SKM-1 treated with dmso at 0.1 percent for 144 hours (cell line): Measurements from ENCODE around the gene MTURN.
A peak's percentile ranks its signal among the peaks of the same experiment; 100 is the strongest.
"Not testable (repeated sequence)": the region's sequence is repeated elsewhere in the genome, so short reads cannot be mapped to it uniquely, and the experiment has no call there.

Experiments used
- DNase-seq: peaks from one replicate; lab custom pipeline; 2025; ENCODE audit not compliant: unreplicated experiment; lab: John Stamatoyannopoulos, UW

MTURN gene

DNA sequence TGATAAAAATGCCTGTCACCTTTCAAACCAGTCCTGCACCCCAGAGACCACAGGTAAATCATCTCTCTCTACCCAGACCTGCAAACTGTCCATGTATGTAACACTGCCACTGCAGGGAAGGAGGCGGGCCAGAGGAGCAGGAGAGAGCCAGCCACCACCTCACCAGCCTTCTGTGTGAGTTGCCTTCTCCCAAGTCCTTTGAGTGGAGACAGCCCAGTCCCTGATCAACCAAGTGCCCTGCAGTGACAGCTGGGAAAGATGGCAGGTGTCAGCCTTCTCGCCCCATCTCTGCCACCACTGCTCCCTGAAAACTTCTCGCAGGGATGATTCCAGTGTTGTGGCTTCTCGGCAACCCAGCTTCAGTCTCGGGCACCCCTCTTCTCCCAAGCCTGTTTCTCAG is 42.4 kb downstream of the MTURN start:
- no peak for DNase-seq

DNA sequence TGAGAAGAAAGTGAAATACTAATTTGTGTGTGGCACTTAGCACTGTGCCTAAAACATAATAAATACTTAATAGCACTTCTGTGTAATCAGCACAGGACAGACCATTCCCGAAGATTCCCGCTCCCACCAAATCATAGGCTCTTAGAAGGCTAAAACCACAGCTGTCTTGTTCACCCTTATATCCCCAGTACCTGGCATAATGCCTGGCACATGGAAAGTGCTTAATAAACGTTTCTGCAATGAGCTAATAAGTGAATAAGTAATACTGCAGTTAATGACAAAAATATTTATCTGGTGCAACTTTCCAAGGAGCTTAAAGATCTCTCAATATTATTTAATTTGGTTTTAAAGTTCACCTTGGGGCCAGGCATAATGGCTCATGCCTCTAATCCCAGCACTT is 43.2 kb downstream of the MTURN start:
- DNase-seq, result no peak

GRCh38 chr7:30178748-30179436 is 44.1 kb downstream of the MTURN start:
- no peak for DNase-seq

GRCh38 chr7:30180718-30181117 is 45.9 kb downstream of the MTURN start:
- no peak for DNase-seq

DNA sequence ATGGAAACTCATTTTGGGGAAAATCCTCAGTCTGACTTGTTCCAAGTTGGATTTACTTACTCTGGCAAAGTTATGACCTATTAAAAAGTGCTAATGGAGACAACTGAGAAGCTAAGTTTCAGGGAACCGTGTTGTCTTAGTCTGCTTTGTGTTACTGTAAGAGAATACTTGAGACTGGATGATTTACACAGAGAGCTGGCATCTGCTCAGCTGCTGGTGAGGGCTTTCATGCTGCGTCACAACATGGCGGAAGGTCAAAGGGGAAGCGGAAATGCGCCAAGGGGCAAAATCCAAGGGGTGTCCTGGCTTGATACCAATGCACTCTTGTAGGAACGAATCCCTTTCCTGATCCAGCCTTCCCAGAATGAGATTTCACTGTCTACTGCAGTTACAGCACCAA is 46.4 kb downstream of the MTURN start:
- no peak for DNase-seq

DNA sequence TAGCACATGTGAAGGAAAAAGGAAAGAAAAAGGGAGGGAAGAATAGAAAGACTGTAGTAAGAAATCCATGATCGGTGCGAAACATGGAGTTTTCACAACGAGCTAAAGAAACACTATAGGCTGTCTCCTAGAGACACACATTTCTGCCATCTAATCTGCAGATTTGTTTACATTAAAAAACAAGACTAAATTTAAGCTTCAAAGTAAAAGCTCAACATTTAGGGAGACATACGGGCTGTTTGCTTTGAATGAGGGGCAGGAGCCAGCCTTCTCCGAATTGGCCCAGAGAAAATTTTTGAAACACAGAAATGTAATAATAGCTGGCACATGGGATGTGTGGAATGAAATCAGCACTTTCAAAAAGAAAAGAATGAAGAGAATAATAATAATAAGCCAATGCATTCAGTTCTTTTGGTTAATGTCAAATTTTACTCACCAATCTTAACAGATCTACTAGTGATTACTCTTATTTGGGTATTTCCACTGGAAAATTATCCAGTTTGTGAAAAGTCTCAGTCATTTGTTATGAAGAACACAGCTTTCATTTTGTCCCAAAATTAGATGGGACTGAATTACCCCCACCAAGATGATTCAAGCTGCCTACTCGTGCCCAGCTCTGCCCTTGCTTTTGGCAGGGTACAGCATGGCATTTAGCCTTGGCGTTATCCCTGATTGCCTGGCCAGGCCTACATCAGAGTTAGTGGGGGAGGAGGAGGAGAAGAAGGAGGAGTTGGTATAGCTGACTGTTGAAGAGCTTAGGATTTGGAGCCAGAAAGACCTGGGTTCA is 47.1 kb downstream of the MTURN start:
- DNase-seq, result no peak

- no peak for DNase-seq
Observed at GRCh38 chr7:30182814-30183213, 48.0 kb downstream of the MTURN start.

DNA sequence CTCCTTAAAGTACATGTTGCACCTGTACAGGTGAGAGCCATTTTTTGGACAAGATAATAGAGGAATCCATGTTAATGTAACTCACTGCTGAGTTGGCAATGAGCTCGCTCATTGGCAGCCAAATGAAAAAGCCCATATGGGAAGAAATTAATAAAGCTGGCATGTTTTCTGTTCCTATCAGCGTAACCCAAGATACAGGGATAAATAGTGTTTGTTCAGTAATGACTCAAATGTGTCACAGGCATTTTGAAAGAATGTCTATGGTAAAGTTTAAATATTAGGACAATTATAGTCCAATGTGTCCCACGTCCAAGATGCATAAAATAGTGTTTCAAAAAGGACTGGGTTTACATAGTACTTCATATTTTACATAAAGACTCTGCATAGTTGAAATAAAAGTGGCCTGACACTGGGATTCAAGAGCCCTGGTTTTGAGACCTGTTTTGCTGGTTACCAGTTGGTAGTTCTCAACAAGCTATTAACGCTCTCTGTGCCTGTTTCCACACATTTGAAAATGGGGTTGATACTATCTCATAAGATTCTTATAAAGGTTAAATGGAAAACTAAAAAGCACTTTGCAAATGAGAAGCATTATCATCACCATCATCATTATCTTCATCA is 49.1 kb downstream of the MTURN start:
- DNase-seq, result no peak

- DNase-seq, result peak; percentile 52
Observed at GRCh38 chr7:30184791-30185487, 50.2 kb downstream of the MTURN start.

DNA sequence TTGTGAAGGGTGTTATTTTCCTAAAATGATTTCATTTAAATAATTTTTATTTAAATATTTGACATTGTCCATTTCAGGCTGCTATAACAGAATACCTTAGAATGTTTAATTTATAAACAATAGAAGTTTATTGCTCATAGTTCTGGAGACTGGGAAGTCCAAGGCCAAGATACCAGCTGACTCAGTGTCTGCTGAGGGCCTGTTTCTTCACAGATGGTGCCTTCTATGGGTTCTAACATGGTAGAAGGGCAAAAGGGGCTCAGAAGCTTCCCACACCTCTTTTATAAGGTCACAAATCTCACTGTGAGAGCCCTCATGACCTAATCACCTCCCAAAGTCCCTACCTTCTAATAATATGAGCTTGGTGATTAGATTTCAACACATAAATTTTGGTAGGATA is 50.7 kb downstream of the MTURN start:
- no peak for DNase-seq

DNA sequence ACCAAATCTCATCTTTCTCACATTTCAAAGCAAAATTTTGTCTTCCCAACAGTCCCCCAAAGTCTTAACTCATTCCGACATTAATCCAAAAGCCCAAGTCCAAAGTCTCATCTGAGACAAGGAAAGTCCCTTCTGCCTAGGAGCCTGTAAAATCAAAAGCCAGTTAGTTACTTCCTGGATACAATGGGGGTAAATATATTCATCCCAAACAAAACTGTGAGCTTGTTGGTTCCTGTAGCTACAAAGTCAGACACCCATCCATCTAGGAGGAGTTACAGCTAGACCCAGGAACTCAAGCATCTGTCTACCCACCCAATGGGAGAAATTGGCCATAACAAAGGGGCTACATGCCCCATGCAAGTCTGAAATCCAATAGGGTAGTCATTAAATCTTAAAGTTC is 51.9 kb downstream of the MTURN start:
- no peak for DNase-seq

DNA sequence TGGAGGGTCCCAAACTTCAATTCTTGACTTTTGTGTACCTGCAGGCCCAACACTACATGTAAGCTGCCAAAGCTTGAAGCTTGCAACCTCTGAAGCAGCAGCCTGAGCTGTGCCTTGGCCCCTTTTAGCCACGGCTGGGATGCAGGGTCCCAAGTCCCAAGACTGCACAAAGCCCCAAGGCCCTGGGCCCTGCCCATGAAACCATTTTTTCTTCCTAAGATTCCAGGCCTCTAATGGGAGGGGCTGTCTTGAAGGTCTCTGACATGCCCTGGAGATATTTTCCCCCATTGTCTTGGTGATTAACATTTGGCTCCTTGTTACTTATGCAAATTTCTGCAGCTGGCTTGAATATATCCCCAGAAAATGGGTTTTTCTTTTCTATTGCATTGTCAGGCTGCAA is 52.7 kb downstream of the MTURN start:
- no peak for DNase-seq

- DNase-seq, result not testable (repeated sequence)
Observed at GRCh38 chr7:30188381-30188780, 53.6 kb downstream of the MTURN start.

DNA sequence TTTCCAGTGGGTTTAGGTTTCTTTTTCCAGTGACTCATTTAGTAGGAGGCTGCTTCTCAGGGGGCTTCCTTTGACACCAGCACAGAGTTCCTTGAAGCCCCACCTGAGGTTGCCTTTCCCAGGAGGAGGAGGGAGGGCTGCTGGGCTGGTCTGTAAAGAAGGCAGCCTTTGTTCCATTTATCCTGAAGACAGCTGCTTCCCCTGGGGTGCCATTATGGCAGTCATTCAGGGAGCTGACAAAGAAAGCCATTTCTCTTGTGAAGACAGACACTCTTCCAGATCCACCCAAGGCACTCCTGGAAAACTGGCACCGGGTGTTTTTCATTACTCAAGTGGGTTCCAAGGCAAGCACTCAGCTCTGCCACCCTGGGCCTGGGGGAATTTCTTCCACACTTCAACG is 54.0 kb downstream of the MTURN start:
- no peak for DNase-seq

- no peak for DNase-seq
Observed at GRCh38 chr7:30191809-30192208, 57.0 kb downstream of the MTURN start.

- DNase-seq, result no peak
Observed at GRCh38 chr7:30193336-30193943, 58.7 kb downstream of the MTURN start.

DNA sequence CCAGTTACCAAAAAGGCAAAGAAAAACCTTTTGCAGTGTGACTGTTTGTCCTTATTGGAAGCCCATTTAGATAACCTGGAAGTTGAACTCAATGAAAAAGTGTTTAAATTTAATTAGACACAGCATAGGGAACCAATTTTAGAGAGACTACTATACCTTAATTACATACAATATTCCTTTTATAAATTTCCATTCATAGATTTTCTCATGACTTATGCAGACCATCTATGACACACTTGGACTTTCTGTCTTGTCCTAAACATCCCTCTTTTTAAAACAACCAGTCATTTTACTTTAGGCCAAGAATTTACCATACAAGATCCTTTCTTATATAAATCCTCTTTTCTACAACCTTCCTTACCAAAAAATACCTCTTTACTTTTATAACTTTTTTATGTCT is 61.6 kb downstream of the MTURN start:
- DNase-seq, result no peak

- no peak for DNase-seq
Observed at GRCh38 chr7:30197438-30197837, 62.7 kb downstream of the MTURN start.

DNA sequence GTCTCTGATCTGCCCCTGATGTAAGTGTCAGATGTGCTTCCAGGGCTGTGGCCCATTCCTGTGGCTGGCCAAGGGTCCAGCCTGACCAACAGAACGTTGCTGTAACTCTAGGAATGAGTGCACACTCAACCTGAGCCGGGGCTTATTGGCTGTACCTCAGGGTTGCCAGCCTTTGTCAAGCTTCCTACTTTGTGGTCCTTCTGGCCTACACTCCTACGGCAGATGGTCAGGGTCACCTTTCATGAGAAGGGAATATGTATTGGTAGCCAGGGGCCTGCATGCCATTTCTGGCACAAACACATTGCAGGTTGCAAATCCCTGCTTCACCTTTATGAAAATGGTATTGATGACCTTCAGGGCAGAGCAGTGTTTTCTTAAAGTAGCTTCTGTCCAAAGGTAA is 64.5 kb downstream of the MTURN start:
- no peak for DNase-seq

DNA sequence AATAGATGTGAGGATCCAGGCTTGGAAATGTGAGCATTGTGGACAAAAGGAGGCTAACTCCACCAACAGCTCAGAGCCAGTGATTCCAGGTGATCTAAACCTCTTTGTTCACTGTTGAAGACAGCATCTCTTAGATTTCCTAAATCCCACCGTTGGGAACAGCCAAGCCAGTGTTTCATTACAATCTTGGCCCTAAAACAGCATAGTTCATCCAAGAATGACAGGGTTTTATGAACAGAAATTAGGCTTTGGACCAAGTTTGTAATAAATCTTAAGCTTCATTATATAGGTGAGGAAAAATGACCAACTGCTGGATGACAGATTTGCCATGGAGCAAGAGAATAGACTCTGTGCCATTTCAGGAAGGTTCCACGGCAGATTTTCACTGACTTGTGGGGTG is 65.8 kb downstream of the MTURN start:
- DNase-seq, result no peak

DNA sequence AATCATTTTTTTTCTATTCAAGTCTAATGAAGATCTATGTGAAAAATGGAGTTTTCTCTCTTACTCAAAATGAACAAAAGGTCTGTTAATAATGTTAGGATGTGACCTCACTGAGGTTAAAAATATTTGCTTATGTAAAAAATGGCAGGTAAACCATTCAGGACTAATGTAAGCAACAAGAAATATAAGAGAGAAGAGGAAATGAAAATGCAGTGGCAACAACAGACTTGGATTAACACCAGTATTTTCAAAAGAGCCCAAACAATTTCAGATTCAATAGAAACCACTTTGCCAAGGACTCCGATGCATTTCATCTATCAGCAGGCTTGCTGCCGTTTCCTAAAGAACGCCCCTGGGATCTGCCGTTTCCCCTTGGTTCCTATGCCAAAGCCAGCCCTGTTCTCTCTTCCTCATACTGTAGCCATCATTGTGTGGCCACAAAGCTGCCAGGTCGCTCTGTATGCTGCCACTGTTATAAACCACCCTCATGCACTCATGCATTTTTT is 66.4 kb downstream of the MTURN start:
- DNase-seq, result no peak
